LoVo (cell line): ENCODE measurements around the gene CNRIP1.
"Not testable (repeated sequence)": the region's sequence is repeated elsewhere in the genome, so short reads cannot be mapped to it uniquely, and the experiment has no call there.

Experiments used
- DNase-seq: peaks from one replicate; pipeline ENCODE4 v3.0.0-alpha.2; 2016; ENCODE audit warnings: low spot score

CNRIP1 gene, protein sequence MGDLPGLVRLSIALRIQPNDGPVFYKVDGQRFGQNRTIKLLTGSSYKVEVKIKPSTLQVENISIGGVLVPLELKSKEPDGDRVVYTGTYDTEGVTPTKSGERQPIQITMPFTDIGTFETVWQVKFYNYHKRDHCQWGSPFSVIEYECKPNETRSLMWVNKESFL

DNA sequence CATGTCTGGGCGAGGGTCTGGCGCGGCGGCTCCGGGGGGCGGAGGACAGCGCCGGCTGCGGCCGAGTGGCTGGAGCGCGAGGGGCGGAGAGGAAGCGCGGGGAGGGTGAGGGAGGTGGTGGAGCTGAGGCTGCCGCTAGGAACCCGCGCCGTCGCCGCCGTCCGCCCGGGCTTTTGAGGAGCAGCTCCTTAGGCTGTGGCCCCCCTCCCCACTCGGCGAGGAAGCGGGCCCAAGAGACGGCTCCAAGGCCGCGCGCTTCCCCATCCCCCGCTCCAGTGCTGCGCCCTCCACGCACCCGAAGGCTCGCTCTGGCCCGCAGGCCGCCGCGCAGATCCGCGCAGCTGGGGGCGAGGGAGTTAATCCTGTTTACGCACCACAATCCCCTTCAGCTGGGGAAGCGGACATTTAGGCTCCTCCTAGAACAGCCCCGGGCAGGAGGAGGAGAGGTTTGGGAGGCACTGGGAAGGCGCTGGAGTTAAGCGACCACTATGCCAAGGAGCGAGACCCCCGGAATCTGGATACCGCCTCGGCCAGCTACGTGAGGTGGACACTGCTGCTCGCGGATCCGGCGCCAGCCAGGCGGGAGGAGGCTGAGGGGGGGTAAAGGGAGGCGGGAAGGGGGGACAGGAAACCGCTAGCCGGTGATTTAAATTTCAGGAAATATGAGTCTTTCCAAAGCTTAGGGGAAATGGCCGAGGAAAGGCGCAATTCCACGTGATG lies at the start of gene CNRIP1:
CNRIP1 (minus strand) TSS at position 552 of the 720 bp plus-strand sequence; CDS start at position 3, 549 bp downstream.
- no peak for DNase-seq

DNA sequence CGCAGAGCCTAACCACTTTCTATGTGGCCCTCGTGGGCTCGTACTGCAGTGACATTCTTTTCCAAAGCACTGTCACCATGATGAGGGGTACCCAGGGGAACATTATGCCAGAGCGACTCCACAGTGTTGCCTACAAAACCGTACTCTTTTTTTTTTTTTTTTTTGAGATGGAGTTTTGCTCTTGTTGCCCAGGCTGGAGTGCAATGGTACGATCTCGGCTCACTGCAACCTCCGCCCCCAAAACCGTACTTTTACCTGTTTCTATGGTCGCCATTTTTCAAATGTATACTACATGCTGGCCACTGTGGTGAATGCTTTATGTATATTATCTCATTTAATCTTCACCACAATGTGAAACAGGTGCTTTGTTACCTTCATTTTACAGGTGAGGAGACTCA lies 49.6 kb upstream of the CNRIP1 start:
- DNase-seq: no peak

DNA sequence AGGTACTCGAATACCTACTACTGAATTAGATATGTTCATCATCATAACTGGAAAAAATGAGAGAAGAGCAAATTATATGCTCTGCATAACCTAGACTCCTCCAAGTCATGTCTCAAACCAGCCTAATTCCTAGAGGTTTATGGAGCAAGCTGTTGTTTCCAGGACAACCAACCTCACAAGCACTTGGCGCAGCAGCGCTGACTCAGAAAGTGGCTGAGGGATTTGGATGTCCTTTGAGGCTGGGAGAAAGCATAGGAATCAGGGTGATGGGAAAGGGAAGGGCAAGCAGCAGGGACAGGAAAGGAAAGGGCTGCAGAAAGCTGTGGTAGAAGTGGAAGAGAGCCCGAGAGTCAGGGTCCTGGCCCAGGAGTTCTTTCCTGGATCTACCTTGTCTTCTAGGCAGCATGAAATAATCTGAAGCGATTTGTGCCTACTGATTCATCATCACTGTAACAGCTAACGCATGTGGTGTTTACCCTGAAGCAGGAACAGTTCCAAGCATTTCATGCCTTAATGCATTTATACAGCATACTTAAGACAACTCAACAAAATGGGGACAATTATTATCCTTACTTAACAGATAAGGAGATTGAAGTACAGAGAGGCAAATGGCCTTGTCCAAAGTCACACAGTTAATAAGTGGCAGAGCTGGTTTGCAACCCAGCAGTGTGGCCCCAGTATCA lies 49.0 kb upstream of the CNRIP1 start:
- no peak for DNase-seq

DNA sequence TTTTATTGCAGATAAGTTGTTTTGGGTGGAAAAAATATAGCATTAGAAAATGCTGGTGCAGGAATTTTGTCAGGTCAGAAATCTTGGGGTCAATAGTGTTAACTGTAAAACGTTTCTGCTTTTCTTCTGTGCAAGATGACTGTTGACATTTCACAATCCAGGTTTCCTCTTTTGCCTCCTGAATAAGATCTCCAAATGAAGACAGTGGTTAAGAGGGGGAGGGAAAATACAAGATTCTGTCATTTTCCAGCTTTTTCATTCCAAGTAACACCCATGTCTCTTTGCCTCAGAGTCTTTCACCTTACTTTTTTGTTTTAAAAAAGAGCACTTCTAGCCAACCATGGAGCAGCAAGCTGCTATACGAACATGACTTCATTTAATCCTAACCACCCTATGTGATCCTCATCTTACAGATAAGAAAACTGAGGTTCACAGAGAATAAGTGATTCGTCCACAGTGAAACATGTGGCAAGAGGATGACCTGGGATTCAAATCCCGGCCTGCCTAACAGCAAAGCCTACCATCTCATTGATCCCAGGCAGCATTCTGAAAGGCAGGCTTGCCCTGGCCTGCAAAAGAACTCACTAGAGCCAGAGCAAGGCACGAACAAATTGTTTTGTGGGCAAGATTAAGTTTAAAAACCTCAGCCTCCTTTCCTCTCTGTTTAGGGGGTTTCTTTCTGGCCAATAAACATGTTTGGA lies 48.4 kb upstream of the CNRIP1 start:
- no peak for DNase-seq

DNA sequence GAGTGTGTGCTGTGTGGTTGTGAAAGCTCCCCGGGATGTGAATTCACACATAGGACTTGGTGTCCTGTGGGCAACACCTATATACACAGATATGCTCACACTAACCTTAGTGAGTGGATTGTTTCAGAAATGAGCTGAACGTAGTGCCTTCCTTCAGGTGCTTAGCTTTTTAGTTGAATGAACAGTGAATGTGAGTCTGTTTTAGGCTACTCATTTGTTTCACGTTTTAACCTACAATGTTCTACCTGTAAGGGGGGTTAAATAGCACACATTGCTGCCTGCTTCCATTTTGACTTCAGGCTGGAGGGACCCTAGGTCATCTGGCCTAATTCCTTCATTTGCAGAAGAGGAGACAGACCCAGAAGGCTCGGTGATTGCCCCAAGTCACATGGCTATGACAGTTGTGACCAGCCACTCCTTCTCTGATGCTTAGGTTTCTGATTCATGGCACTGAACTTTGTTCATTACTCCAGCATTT lies 46.4 kb upstream of the CNRIP1 start:
- no peak for DNase-seq

DNA sequence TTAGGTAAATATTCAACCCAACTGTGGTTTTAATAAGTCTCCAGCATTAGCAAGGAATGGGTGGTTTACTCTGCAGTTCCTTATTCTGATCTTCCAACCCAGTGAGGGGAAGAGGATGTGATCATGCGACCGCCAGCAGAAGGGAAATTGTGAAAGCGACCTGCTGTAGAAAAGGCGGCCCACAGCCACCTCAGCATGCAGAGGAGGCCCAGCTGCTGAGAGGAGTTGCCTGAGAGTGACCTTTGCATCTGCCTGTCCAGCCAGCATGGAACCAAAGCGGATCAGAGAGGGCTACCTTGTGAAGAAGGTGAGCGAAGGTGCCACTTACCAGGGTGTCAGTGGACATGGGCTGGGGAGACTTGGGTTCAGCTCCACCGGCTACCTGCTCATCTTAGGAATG lies 45.3 kb upstream of the CNRIP1 start, which contains the start of gene PLEK:
PLEK (plus strand) TSS at position 196 of the 400 bp plus-strand sequence; CDS start at position 266, 70 bp downstream.
- no peak for DNase-seq

DNA sequence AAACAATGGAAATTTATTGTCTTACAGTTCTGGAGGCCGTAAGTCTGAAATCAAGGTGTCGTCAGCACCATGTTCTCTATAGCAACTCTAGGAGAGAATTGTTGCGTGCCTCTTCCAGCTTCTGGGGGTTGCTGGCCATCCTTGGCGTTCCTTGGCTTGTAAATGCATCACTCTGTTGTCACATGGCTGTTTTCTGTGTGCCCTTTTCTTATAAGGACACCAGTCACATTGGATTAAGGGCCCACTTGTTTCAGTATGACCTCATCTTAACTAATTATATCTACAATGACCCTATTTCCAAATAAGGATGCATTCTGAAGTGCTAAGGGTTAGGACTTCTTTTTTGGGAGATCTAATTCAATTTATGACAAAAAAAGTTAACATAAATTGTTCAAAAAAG lies 44.0 kb upstream of the CNRIP1 start:
- no peak for DNase-seq

DNA sequence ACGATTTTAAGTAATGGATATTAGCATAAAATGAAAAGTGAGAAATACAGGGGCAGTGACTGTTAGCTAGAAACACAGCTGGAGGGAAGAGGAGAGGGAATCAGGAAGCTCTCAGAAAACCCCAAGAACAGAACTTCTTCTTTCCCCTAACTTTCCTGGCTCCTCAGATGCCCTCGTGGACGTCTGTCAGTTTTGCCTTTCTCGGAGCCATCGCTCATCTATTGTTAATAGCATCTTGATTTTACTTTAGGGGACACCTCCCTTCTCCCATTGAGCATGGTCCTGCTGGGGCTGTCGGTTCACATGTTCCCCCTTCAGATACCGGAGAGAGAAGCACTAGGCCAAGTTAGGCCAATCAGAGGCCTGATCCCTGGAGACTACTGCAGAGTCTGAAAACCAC lies 43.0 kb upstream of the CNRIP1 start:
- DNase-seq: no peak

DNA sequence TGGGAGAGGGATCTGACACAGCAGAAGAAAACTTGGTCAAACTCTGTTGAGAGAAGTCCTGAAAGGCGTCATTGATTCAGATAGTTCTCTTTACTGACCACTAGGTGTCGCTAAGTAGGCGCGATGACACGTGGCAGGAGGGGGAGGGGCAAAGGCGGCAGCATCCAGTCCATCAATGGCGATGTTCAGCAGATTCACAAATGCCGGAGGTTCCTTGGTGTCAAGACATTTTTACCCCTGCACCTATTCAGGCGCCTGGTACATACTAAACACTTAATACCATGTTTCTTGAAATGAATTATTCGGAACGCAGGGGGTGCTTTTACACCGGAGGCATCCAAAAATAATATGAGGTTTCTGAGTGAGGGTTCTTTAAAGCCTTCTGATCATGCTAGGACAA lies 42.3 kb upstream of the CNRIP1 start:
- DNase-seq: peak; percentile 72

DNA sequence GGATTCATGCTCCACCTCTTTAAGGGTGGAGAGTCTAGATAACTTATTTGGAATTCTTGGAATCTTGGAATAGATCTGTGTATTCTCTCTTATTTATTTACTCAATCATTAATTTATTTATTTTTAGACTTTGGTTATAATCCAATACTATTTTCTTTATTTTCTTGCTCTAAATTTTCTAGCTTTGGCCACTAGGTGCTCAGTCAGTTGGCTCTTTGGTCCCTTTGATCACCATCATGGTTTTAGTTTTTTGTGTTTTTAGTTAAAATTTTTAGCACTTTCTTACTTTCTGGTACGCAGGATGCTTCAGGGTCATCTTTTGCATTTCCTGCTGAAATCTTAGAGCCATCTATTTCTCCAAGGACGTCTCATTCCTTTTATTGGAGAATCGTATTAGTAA lies 40.1 kb upstream of the CNRIP1 start:
- DNase-seq: no peak

DNA sequence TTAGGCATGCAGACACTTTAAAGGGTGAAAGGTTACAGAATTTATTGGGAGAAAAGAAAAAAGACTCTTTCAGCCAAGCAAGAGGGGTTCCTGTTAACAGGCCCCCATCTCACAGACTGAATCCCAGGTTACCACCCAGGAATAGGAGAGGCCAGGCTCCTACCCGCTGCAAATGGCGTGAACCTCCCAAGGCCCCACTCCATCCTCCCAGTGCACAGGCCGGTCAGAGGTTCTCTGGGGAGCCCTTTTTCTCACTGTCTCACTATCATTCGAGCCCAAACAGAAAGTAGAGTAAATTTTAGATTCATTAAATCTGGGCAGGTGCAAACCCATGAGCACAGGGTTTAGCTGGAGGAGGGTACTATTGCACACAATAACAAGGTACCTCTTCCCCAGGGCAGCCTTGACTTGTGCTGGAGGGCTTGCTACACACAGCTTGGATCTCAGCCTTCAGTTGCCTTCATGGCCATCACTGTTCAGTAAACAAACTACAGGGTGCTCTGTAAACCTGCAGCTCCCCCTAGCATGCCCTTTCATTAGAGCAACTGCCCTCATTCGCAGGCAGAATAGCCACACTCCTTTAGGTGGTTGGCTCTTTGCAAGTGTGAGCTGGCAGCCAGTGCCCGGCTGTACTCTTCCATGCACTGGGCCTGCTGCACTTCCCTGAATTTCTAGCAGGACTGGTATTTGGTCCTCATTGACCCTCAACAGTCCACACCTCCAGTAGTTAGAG lies 38.0 kb upstream of the CNRIP1 start:
- no peak for DNase-seq

DNA sequence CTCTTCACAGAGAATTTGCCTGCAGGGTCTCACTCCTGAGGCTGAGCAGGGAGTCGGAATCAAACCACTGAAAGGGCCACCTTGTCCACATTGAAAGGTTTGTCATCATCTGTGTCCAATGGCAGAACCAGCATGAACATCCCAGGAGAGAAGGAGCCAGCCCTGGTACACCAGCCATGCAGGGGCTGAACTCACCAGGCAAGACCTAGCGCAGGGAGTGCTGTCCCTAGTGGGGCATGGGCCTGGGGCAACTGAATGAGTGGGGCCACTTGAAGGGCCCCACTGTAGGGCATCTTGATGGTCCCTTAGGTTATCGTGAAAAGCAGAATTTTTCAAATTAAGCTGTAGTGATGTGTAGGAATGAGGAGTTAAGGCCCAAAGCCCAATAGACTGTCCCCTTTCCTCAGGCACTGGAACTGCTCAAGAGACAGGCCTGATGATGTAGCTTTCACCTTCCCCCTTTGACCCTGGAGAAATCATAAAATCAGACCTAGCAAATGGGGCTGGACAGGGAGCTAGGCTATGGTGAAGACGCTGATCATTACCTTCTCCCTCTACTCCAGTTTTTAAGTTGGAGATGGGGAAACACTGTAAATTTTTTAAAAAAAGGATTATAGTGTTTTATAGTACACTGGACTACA lies 37.0 kb upstream of the CNRIP1 start:
- DNase-seq: no peak

DNA sequence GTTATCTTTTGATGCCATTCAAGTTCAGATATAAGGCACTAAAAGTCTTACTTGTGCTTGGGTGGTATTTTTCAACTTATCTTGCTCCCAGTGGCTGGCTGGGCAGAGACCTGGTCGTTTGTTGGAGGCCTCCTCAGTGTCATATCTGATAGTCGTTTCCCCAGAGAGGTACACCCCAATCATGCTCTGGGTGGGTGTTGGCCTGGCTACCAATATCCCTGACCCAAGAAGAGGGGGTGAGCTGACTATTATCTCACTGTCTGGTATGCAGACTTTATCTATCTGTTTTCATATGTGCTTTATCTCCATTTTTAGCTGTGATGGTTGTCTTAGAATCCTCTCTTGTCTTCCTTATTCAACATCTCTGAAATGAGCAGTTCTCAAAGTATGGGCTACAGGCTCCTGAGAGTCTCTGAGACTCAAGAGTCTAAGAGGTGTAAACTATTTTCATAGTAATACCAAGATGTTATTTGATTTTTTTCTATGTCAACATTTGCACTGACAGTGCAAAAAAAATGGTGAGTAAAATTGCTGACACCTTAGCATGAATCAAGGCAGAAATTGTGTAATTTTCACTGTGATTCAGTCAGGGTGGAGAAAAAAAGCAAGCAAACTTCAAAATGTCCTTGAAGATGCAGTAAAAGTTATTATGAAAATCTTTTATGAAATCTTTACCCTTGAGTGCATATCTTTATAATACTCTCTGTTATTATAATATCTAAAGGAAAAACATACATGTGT lies 33.1 kb upstream of the CNRIP1 start:
- no peak for DNase-seq

DNA sequence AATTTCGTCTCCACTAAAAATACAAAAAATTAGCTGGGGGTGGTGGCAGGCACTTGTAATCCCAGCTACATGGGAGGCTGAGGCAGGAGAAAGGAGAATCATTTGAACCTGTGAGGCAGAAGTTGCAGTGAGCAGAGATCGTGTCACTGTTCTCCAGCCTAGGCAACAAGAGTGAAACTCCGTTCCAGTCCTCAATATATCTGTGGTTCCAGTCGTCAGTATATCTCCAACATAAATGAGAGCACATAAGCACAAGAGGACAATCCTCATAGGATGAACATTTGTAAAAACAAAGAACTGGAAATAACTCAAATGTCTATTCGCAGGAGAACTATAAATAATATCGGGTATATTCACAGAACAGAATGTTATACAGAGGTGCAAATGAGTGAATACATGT lies 32.2 kb upstream of the CNRIP1 start:
- no peak for DNase-seq

DNA sequence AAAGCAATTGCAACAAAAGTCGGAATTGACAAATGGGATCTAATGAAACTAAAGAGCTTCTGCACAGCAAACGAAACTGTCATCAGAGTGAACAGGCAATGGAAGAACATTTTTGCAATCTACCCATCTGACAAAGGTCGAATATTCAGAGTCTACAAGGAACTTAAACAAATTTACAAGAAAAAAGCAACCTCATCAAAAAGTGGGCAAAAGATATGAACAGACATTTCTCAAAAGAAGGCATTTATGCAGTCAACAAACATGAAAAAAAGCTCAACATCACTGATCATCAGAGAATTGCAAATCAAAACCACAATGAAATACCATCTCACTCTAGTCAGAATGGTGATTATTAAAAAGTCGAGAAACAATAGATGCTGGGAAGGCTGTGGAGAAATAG lies 29.3 kb upstream of the CNRIP1 start:
- not testable (repeated sequence) for DNase-seq

DNA sequence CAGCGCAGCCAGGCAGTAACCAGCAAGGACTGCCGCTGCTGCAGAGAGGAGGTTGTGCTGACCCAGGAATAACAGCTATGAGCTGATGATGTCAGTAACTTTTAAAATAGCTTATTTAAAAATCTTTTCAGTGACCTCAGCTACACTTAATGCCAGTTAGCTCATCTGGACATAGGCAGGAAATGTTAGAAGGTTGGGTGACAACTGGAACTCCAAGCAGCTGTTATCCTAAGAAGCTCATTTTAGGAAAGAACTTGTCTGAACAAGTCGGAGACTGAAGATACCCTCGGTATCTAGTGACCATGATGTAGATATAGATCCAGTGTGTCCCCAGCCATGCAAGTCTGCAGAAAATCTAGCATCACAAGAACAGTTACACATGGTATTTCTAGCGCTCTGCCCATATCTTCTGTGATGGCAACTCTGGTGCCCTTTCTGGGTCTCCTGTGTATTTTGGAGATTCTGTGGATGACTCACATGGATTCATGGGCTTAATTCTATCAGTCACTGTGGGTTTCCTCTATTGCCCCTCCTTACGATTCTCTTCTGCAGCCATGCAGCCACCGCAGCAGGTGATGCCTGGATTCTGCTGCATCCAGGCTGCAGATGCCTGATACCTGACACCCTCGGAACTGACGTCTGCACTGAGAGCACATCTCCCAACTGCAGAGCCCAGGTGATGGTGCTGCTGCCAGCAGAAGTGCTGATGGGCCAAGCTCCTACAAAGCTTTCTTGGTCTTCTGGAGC lies 25.6 kb upstream of the CNRIP1 start:
- no peak for DNase-seq

DNA sequence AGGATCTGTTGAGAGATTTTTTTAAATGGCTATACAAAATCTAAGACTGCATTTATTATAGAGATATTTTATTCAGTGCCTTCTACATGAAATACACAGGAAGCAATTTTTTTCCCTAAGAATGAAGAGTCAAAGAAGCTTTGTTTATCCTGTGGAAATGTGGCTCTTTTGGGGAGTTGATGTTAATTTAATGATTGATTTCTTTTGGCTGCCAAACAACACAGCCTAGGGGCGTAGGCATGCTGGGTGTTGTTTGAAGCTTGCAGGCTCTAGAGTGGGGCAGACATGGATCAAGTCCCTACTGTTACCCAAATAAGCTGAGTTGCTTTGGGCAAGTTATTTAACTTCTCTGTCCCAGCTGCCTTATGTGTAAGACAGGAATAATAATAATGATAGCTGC lies 24.3 kb upstream of the CNRIP1 start:
- DNase-seq: no peak

DNA sequence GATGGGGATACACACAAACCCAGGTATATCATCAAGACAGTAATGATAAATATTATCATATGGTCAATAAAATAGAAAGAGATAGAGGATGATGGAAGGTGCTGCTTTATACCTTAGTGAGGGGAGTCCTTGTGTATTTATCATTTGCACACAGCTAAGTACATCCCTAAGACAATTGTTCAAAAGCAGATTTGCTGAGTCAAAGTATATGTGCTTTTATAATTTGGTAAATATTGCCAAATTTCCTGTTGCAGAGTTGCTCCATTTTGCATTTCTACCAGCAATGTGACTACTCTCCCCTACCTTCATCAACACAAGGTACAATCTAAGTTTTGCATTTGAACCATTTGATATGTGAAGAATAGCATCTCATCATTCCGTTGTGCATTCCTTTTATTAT lies 22.7 kb upstream of the CNRIP1 start:
- no peak for DNase-seq

DNA sequence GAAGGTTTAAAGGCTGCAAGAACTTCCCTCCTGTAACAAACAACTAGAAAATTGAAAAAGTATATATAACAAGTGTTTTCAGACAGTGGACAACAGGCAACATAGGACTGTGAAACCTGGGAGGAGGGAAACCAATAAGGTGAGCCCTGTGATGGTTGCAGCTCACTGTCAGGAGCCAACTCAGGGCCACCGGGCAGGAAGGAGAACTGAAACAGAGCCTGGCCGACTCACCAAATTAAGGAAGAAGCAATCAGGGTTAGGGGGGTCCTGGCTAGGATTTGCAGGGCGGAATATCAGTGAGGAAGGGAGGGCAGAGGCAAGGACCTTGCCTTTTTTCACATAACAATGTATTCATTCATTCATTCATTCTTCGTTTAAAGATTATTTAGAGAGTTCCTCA lies 21.8 kb upstream of the CNRIP1 start:
- no peak for DNase-seq

DNA sequence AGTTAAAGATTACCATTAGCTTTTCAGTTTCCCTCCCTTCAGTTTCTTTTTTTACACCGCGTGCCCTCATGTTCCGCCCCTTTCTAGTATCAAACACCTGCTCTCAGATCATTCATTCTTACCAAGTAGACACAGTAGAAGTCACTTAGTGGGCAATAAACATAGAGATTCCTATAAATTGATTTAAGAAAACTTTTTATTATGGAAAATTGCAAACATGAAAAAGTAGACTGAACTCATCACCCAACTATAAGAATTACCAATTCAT lies 21.2 kb upstream of the CNRIP1 start:
- no peak for DNase-seq
